ENCODE data around the gene GSTO1.

DNA sequence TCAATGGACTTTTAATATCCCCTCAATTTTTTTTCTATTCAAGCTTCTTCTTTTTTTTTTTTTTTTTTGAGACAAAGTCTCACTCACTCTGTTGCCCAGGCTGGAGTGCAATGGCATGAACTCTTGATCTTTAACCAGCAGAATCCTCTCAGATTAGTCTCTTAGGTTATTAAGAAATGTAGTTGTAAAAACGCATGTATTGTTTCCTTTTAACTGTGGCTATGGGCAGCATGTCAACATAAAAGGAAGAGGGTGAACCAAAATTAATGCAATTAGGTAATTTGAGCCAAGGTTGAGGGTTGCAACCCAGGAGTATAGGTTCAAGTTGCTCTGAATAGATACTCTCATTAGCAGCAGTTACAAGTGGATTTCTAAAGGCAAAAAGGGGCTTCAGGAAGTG, 4.3 kb upstream of the GSTO1 start:
- TF ChIP-seq POLR2AphosphoS5 (IDR thresholded peaks at IDR 0.05; ENCODE audit: borderline replicate concordance, low read depth, low read length): no peak
- no peak for TF ChIP-seq EZH2 (IDR thresholded peaks at IDR 0.05)
- TF ChIP-seq FOXP2 (optimal IDR thresholded peaks at IDR 0.05; ENCODE audit: control extremely low read depth, extremely low read length, insufficient read depth): no peak

Measured in SK-N-MC (cell line).